GM06990 (cell line): ENCODE results near the gene CPO.
A peak's percentile ranks its signal among the peaks of the same experiment; 100 is the strongest.

Experiments used
- DNase-seq: peaks from one replicate; pipeline ENCODE4 v3.0.0-alpha.2; 2011; ENCODE audit not compliant: insufficient read length; ENCODE audit errors: extremely low read depth
- H3K27me3 ChIP-seq: replicated peaks from 2 replicates; pipeline ENCODE4 v1.6.0; 2011; ENCODE audit warnings: low read length; ENCODE audit not compliant: control insufficient read depth, insufficient read depth
- H3K36me3 ChIP-seq: 2 replicates; pipeline ENCODE4 v1.5.1; 2011; ENCODE audit warnings: low read length; ENCODE audit not compliant: control insufficient read depth, insufficient read depth
- H3K4me3 ChIP-seq: replicated peaks from 2 replicates; pipeline ENCODE4 v1.5.1; 2011; ENCODE audit warnings: low read depth, mild to moderate bottlenecking, control low read depth, low read length
- CTCF ChIP-seq: IDR thresholded peaks from 2 replicates; pipeline ENCODE4 v1.5.1; 2011; ENCODE audit warnings: low read length, control low read depth, mild to moderate bottlenecking, inconsistent platforms; ENCODE audit not compliant: insufficient read depth, poor library complexity, severe bottlenecking

The CPO gene

GRCh38 chr2:206939340-206939739 is at the start of gene CPO:
Gene CPO (plus strand): TSS chr2:206939518. CDS start chr2:206939600, 82 bp downstream.
- no peak for DNase-seq
- H3K4me3 ChIP-seq, result no peak within 1 kb of the TSS
- TF ChIP-seq CTCF, result no peak
- H3K27me3 ChIP-seq, result no peaks in the 10 kb centered on the region
- no peaks in the 10 kb centered on the region for H3K36me3 ChIP-seq

GRCh38 chr2:206890179-206890578 is 49.1 kb upstream of the CPO start:
- H3K4me3 ChIP-seq, result no peak overlapping the region
- no peaks in the 10 kb centered on the region for H3K36me3 ChIP-seq
- no peaks in the 10 kb centered on the region for H3K27me3 ChIP-seq
- DNase-seq, result no peak
- no peak for TF ChIP-seq CTCF

GRCh38 chr2:206890926-206891325 is 48.4 kb upstream of the CPO start:
- no peaks in the 10 kb centered on the region for H3K36me3 ChIP-seq
- DNase-seq, result no peak
- TF ChIP-seq CTCF, result no peak
- no peak overlapping the region for H3K4me3 ChIP-seq
- no peaks in the 10 kb centered on the region for H3K27me3 ChIP-seq

GRCh38 chr2:206915121-206915520 is 24.2 kb upstream of the CPO start:
- peak; percentile 13 for DNase-seq
- Histone ChIP-seq H3K36me3 (no peaks in the 10 kb centered on the region), H3K4me3 (no peak overlapping the region), H3K27me3 (no peaks in the 10 kb centered on the region; the same call in 1 of the 2 replicates)
- no peak for TF ChIP-seq CTCF

- no peak for TF ChIP-seq CTCF
- DNase-seq, result no peak
- H3K36me3 ChIP-seq, result no peaks in the 10 kb centered on the region
- no peaks in the 10 kb centered on the region; the same call in 1 of the 2 replicates for H3K27me3 ChIP-seq
- H3K4me3 ChIP-seq, result no peak overlapping the region
These were observed 21.1 kb upstream of the CPO start for GRCh38 chr2:206918263-206918662.

GRCh38 chr2:206920310-206920709 is 19.0 kb upstream of the CPO start:
- H3K36me3 ChIP-seq, result no peaks in the 10 kb centered on the region
- no peak for TF ChIP-seq CTCF
- H3K4me3 ChIP-seq, result no peak overlapping the region
- DNase-seq, result no peak
- H3K27me3 ChIP-seq, result no peaks in the 10 kb centered on the region; the same call in 1 of the 2 replicates
